Measurements from ENCODE around the gene ERC2.

Gene ERC2

DNA sequence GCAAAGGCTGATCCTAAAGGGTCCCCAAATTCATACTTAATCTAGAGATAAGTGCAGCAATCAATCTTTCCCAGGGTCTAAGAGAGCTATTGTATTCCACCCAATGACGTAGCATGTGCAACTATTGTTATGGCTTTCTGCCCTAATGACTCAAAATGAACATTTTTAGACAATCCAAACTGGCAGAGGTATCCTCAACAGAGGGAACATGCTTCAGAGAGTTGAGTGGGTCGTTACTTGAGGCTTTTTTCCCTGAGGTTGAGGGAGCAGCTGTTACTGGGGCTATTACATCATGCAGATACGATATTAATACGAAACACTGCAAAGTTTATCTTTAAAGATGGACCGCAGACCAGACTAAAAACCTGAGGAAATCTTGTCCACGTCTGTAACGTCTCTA lies 702.9 kb downstream of the ERC2 start:
- Mint-ChIP-seq H3K36me3 (ENCODE audit: low read depth) (no peaks in the 10 kb centered on the region), H3K4me3 (no peak overlapping the region), H3K27me3 (no peaks in the 10 kb centered on the region), H3K27ac (no peak overlapping the region), H3K4me1 (ENCODE audit: low read depth) (no peaks in the 10 kb centered on the region), H3K9me3 (no peaks in the 10 kb centered on the region)
- no peak for DNase-seq

DNA sequence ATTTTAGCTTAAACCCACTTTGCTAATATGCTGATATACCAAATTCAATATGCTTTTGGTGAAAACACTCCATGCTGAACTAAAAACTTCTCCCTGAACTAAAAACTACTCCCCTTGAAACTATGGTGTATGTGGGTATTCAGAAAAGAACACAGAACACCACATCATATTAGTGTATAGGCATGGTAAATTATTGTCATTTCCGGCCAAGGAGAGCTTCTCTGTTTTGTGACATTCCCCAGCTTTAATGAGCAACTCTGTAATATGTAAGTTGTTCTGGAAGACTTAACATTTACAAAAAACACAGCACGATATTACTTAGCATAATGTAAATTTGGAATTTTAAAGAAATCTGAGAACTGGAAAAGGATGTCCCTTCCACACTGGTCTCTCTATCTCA lies 711.3 kb downstream of the ERC2 start:
- Mint-ChIP-seq H3K9me3 (no peaks in the 10 kb centered on the region), H3K4me1 (ENCODE audit: low read depth) (no peaks in the 10 kb centered on the region), H3K27me3 (no peaks in the 10 kb centered on the region), H3K4me3 (no peak overlapping the region), H3K27ac (no peak overlapping the region), H3K36me3 (ENCODE audit: low read depth) (no peaks in the 10 kb centered on the region)
- DNase-seq: no peak

- H3K9me3 Mint-ChIP-seq: no peaks in the 10 kb centered on the region
These were observed 712.6 kb downstream of the ERC2 start for GRCh38 chr3:55755516-55756205.

DNA sequence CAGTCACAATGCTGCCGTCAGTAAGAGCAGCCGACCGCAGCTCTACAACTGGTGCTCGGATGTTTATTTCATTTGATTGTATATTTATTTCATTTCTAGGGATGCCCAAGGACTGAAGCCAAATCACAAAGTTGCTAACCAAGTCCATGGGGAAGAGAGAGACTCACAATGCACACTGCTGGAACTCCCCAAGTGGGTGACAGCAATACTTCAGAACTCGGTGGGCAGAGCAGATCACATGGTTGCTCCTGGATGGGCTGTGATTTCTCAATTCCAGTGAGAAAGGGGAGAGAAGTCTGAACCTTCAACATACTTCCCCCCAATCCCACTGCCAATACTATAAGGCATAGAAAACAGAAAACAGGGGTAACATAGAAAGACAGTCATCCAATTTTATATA lies 715.4 kb downstream of the ERC2 start:
- Mint-ChIP-seq H3K9me3 (no peaks in the 10 kb centered on the region), H3K27ac (no peak overlapping the region), H3K4me3 (no peak overlapping the region), H3K4me1 (ENCODE audit: low read depth) (no peaks in the 10 kb centered on the region), H3K36me3 (ENCODE audit: low read depth) (no peaks in the 10 kb centered on the region), H3K27me3 (no peaks in the 10 kb centered on the region)
- no peak for DNase-seq

More at GRCh38 chr3:55755516-55756205, 712.6 kb downstream of the ERC2 start:
- Mint-ChIP-seq H3K27ac (no peak overlapping the region), H3K4me3 (no peak overlapping the region), H3K27me3 (no peaks in the 10 kb centered on the region), H3K36me3 (ENCODE audit: low read depth) (no peaks in the 10 kb centered on the region), H3K4me1 (ENCODE audit: low read depth) (no peaks in the 10 kb centered on the region)
- DNase-seq: no peak

DNA sequence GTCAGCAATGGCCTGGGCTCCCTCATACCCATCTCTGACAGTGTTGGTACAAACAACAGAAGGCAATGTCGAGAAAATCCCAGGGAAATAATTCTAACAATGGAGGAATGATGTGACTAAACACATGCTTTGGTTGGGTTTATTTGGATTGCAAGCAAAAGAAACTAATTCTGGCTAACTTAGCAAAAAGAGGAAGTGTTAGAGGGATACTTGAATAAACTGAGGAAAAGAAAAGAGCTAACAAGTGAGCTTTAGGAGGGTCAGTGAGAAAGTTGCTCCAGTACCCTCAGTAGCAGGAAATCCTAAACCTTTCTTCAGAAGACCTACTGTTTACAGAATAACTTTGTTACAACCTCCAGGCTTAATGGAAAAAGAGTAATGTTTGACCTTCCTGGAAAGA lies 716.5 kb downstream of the ERC2 start:
- H3K27me3 Mint-ChIP-seq: no peaks in the 10 kb centered on the region
- DNase-seq: no peak
- no peaks in the 10 kb centered on the region for H3K36me3 Mint-ChIP-seq (ENCODE audit: low read depth)
- H3K4me1 Mint-ChIP-seq (ENCODE audit: low read depth): no peaks in the 10 kb centered on the region
- no peak overlapping the region for H3K27ac Mint-ChIP-seq
- no peak overlapping the region for H3K4me3 Mint-ChIP-seq
- no peaks in the 10 kb centered on the region for H3K9me3 Mint-ChIP-seq

DNA sequence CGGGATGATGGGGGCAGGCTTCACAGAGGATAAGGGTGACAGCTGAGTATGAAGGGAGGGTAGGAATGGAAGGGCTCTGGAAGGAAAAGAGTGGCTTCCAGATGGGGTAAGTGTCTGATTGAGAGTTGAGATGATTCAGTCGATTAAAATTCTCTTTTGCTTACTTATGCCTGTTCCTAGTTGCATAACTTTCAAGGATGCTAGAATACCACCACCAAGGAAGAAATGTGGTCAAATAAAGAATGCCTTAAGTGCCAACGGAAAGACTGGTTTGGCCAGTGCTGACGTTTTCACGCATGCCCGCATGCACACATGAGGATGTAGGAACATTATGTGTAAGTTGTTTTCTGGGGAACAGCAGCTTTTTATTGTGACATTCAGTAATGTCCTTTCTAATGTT lies 717.7 kb downstream of the ERC2 start:
- Mint-ChIP-seq H3K9me3 (no peaks in the 10 kb centered on the region), H3K4me3 (no peak overlapping the region), H3K4me1 (ENCODE audit: low read depth) (no peaks in the 10 kb centered on the region), H3K27me3 (no peaks in the 10 kb centered on the region), H3K36me3 (ENCODE audit: low read depth) (no peaks in the 10 kb centered on the region), H3K27ac (no peak overlapping the region)
- DNase-seq: no peak

- Mint-ChIP-seq H3K4me3 (no peak overlapping the region), H3K27me3 (no peaks in the 10 kb centered on the region), H3K36me3 (ENCODE audit: low read depth) (no peaks in the 10 kb centered on the region), H3K4me1 (ENCODE audit: low read depth) (no peaks in the 10 kb centered on the region), H3K27ac (no peak overlapping the region), H3K9me3 (no peaks in the 10 kb centered on the region)
- DNase-seq: no peak
These were observed 719.2 kb downstream of the ERC2 start for GRCh38 chr3:55749036-55749435.

GRCh38 chr3:55746808-55747413 lies 721.4 kb downstream of the ERC2 start:
- H3K9me3 Mint-ChIP-seq: no peaks in the 10 kb centered on the region
- no peaks in the 10 kb centered on the region for H3K4me1 Mint-ChIP-seq (ENCODE audit: low read depth)
- no peaks in the 10 kb centered on the region for H3K27me3 Mint-ChIP-seq
- no peak overlapping the region for H3K4me3 Mint-ChIP-seq
- H3K27ac Mint-ChIP-seq: no peak overlapping the region
- H3K36me3 Mint-ChIP-seq (ENCODE audit: low read depth): no peaks in the 10 kb centered on the region
- DNase-seq: no peak

GRCh38 chr3:55742832-55743136 lies 725.5 kb downstream of the ERC2 start:
- H3K9me3 Mint-ChIP-seq: no peaks in the 10 kb centered on the region
- no peak overlapping the region for H3K27ac Mint-ChIP-seq
- no peaks in the 10 kb centered on the region for H3K27me3 Mint-ChIP-seq

GRCh38 chr3:55742022-55742831 lies 726.0 kb downstream of the ERC2 start:
- H3K27me3 Mint-ChIP-seq: no peaks in the 10 kb centered on the region
- no peak overlapping the region for H3K27ac Mint-ChIP-seq
- H3K9me3 Mint-ChIP-seq: no peaks in the 10 kb centered on the region
- no peak for DNase-seq
- no peaks in the 10 kb centered on the region for H3K4me1 Mint-ChIP-seq (ENCODE audit: low read depth)
- H3K4me3 Mint-ChIP-seq: no peak overlapping the region
- no peaks in the 10 kb centered on the region for H3K36me3 Mint-ChIP-seq (ENCODE audit: low read depth)

More at GRCh38 chr3:55742832-55743136, 725.5 kb downstream of the ERC2 start:
- Mint-ChIP-seq H3K4me1 (ENCODE audit: low read depth) (no peaks in the 10 kb centered on the region), H3K36me3 (ENCODE audit: low read depth) (no peaks in the 10 kb centered on the region), H3K4me3 (no peak overlapping the region)
- DNase-seq: no peak

- Mint-ChIP-seq H3K9me3 (no peaks in the 10 kb centered on the region), H3K36me3 (ENCODE audit: low read depth) (no peaks in the 10 kb centered on the region), H3K4me3 (no peak overlapping the region), H3K27me3 (no peaks in the 10 kb centered on the region), H3K4me1 (ENCODE audit: low read depth) (no peaks in the 10 kb centered on the region), H3K27ac (no peak overlapping the region)
- no peak for DNase-seq
These were observed 731.1 kb downstream of the ERC2 start for GRCh38 chr3:55737186-55737585.

GRCh38 chr3:55735976-55736375 lies 732.3 kb downstream of the ERC2 start:
- Mint-ChIP-seq H3K9me3 (no peaks in the 10 kb centered on the region), H3K36me3 (ENCODE audit: low read depth) (no peaks in the 10 kb centered on the region), H3K4me1 (ENCODE audit: low read depth) (no peaks in the 10 kb centered on the region), H3K4me3 (no peak overlapping the region), H3K27me3 (no peaks in the 10 kb centered on the region), H3K27ac (no peak overlapping the region)
- DNase-seq: no peak

- no peak for DNase-seq
- H3K4me3 Mint-ChIP-seq: no peak overlapping the region
These were observed 736.5 kb downstream of the ERC2 start for GRCh38 chr3:55731741-55732140.

GRCh38 chr3:55729546-55729945 lies 738.7 kb downstream of the ERC2 start:
- Mint-ChIP-seq H3K36me3 (ENCODE audit: low read depth) (no peaks in the 10 kb centered on the region), H3K27me3 (peaks cover 3% of the 10 kb centered on the region), H3K27ac (no peak overlapping the region), H3K4me1 (ENCODE audit: low read depth) (no peaks in the 10 kb centered on the region), H3K4me3 (no peak overlapping the region), H3K9me3 (no peaks in the 10 kb centered on the region)
- no peak for DNase-seq

More at GRCh38 chr3:55731741-55732140, 736.5 kb downstream of the ERC2 start:
- Mint-ChIP-seq H3K27me3 (no peaks in the 10 kb centered on the region), H3K4me1 (ENCODE audit: low read depth) (no peaks in the 10 kb centered on the region), H3K9me3 (no peaks in the 10 kb centered on the region), H3K27ac (no peak overlapping the region), H3K36me3 (ENCODE audit: low read depth) (no peaks in the 10 kb centered on the region)

GRCh38 chr3:55728461-55729100 lies 739.7 kb downstream of the ERC2 start:
- H3K27ac Mint-ChIP-seq: no peak overlapping the region
- no peaks in the 10 kb centered on the region for H3K36me3 Mint-ChIP-seq (ENCODE audit: low read depth)
- H3K4me1 Mint-ChIP-seq (ENCODE audit: low read depth): no peaks in the 10 kb centered on the region
- no peaks in the 10 kb centered on the region for H3K9me3 Mint-ChIP-seq
- no peak for DNase-seq
- no peak overlapping the region for H3K4me3 Mint-ChIP-seq
- H3K27me3 Mint-ChIP-seq: peaks cover 4% of the 10 kb centered on the region

All from activated T-cell treated with anti-CD3 and anti-CD28 coated beads, Interleukin-2, amount 50 U/mL, for 24 hours (primary cell).